ENCODE data around the gene MSTO1.
"Not testable (repeated sequence)": the region's sequence is repeated elsewhere in the genome, so short reads cannot be mapped to it uniquely, and the experiment has no call there.

MSTO1 gene

DNA sequence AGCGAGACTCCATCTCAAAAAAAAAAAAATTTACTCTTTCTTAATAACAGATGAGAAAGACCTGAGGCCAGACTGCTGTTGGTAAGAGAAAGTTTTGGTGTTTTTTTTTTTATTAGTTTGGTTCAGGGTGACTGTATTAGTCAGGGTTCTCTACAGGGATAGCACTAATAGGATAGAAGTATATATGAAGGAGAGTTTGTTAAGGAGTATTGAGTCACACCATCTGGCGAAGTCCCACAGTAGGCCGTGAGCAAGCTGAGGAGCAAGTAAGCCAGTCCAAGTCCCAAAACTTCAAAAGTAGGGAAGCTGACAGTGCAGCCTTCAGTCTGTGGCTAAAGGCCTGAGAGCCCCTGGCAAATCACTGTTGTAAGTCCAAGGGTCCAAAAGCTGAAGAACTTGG, 20.7 kb upstream of the MSTO1 start:
- not testable (repeated sequence) for H2AFZ ChIP-seq (ENCODE audit: low read length); H3K27me3 ChIP-seq (ENCODE audit: insufficient read depth, low read length); H4K20me1 ChIP-seq (ENCODE audit: insufficient read depth, low read length); H3K4me3 ChIP-seq (ENCODE audit: low read depth, low read length, poor library complexity, severe bottlenecking); H3K36me3 ChIP-seq (ENCODE audit: insufficient read depth, low read length); H3K4me2 ChIP-seq (ENCODE audit: low read length); H3K79me2 ChIP-seq (ENCODE audit: insufficient read depth, low read length); H3K9ac ChIP-seq (ENCODE audit: low read length); H3K9me3 ChIP-seq (ENCODE audit: low read length); H3K9me2 ChIP-seq (ENCODE audit: low read depth, low read length); H3F3A ChIP-seq (ENCODE audit: insufficient read depth, low read length); H3K4me1 ChIP-seq (ENCODE audit: insufficient read depth, low read length, severe bottlenecking); H3K27ac ChIP-seq (ENCODE audit: low read depth, low read length, poor library complexity, severe bottlenecking)

DNA sequence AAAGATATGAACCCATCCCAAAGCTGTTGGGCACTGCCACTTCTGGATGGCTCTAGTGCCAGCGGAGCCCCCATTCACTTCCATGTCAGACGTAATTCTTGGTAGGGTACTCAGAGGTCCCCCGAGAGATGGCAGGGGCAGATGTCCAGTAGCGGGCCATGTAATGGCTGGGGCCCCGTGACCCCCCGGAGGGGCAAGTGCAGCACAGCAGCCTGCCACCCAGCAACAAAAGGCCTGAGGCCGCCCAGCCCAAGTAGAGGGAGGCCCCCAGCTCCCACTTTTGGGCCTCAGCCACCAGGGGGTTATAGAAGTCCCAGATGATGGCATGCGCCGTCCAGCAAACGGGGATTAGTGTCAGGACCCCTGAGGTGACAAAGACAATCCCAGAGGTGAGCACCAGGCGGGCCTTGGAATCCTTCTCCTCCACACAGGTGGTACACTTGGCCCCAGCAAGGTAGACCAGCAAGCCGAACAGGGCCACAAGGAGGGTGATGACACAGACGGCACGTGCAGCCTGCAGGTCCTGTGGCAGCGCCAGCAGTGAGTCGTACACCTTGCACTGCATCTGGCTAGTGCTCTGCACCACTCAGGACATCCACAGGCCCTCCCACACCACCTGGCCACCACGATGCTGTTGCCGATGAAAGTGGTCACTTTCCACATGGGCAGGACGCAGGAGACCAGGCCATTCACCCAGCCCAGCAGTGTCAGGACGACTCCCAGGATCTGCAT, 19.3 kb upstream of the MSTO1 start:
- not testable (repeated sequence) for H3F3A ChIP-seq (ENCODE audit: insufficient read depth, low read length); H3K79me2 ChIP-seq (ENCODE audit: insufficient read depth, low read length); H3K36me3 ChIP-seq (ENCODE audit: insufficient read depth, low read length); H3K9me2 ChIP-seq (ENCODE audit: low read depth, low read length); H3K9ac ChIP-seq (ENCODE audit: low read length); H3K4me3 ChIP-seq (ENCODE audit: low read depth, low read length, poor library complexity, severe bottlenecking); H3K4me2 ChIP-seq (ENCODE audit: low read length); H2AFZ ChIP-seq (ENCODE audit: low read length); H3K27ac ChIP-seq (ENCODE audit: low read depth, low read length, poor library complexity, severe bottlenecking); H3K4me1 ChIP-seq (ENCODE audit: insufficient read depth, low read length, severe bottlenecking); H4K20me1 ChIP-seq (ENCODE audit: insufficient read depth, low read length); H3K9me3 ChIP-seq (ENCODE audit: low read length); H3K27me3 ChIP-seq (ENCODE audit: insufficient read depth, low read length)

DNA sequence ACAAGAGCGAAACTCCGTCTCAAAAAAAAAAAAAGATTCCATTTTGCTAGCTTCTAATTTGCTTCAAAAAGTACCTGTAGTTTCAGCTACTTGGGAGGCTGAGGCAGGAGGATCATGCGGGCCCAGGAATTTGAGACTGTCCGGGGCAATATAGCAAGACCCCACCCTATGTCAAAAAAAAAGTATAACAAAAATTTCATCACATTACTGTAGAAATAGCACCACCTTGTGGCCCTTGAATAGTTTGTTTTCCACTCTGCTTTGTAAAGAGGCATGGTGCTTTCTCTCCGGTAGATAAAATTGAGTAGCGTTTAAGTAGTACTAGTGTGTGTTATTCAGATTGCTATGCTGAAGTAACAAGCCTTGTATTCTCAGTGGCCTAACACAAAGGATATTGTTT, 18.2 kb upstream of the MSTO1 start:
- no peak overlapping the region for H3K4me2 ChIP-seq (ENCODE audit: low read length)
- H3K4me3 ChIP-seq (ENCODE audit: low read depth, low read length, poor library complexity, severe bottlenecking): no peak overlapping the region

GRCh38 chr1:155595877-155596474, 14.0 kb upstream of the MSTO1 start:
- H4K20me1 ChIP-seq (ENCODE audit: insufficient read depth, low read length); H3K9me3 ChIP-seq (ENCODE audit: low read length); H3K27ac ChIP-seq (ENCODE audit: low read depth, low read length, poor library complexity, severe bottlenecking); H3K27me3 ChIP-seq (ENCODE audit: insufficient read depth, low read length); H3K9ac ChIP-seq (ENCODE audit: low read length); H3F3A ChIP-seq (ENCODE audit: insufficient read depth, low read length); H3K9me2 ChIP-seq (ENCODE audit: low read depth, low read length); H3K4me3 ChIP-seq (ENCODE audit: low read depth, low read length, poor library complexity, severe bottlenecking); H3K4me2 ChIP-seq (ENCODE audit: low read length); H3K79me2 ChIP-seq (ENCODE audit: insufficient read depth, low read length); H2AFZ ChIP-seq (ENCODE audit: low read length); H3K36me3 ChIP-seq (ENCODE audit: insufficient read depth, low read length): not testable (repeated sequence)
- H3K4me1 ChIP-seq (ENCODE audit: insufficient read depth, low read length, severe bottlenecking): peaks cover 11% of the 10 kb centered on the region

More for the DNA sequence above, 18.2 kb upstream of the MSTO1 start:
- H3K27me3 ChIP-seq (ENCODE audit: insufficient read depth, low read length): no peaks in the 10 kb centered on the region
- H3K4me1 ChIP-seq (ENCODE audit: insufficient read depth, low read length, severe bottlenecking): no peaks in the 10 kb centered on the region
- peaks cover 3% of the 10 kb centered on the region for H3K36me3 ChIP-seq (ENCODE audit: insufficient read depth, low read length)
- H4K20me1 ChIP-seq (ENCODE audit: insufficient read depth, low read length): no peaks in the 10 kb centered on the region
- H3K9me2 ChIP-seq (ENCODE audit: low read depth, low read length): no peaks in the 10 kb centered on the region
- no peak overlapping the region for H3K27ac ChIP-seq (ENCODE audit: low read depth, low read length, poor library complexity, severe bottlenecking)
- no peaks in the 10 kb centered on the region for H3F3A ChIP-seq (ENCODE audit: insufficient read depth, low read length)
- H3K9ac ChIP-seq (ENCODE audit: low read length): no peak overlapping the region
- no peaks in the 10 kb centered on the region for H3K9me3 ChIP-seq (ENCODE audit: low read length)
- no peak overlapping the region for H2AFZ ChIP-seq (ENCODE audit: low read length)
- no peaks in the 10 kb centered on the region for H3K79me2 ChIP-seq (ENCODE audit: insufficient read depth, low read length)
- no peak for TF ChIP-seq EZH2 (IDR thresholded peaks at IDR 0.05; ENCODE audit: borderline replicate concordance, low read length)
- peak; percentile 64 for TF ChIP-seq CTCF (IDR thresholded peaks at IDR 0.05; ENCODE audit: low read length)
